GM18526 (cell line): ENCODE results near the gene HEG1.

Source experiments
- POLR2A ChIP-seq: IDR thresholded peaks from 3 replicates; pipeline ENCODE4 v1.6.1; 2011; ENCODE audit not compliant: insufficient read length; ENCODE audit errors: extremely low read depth

The HEG1 gene

DNA sequence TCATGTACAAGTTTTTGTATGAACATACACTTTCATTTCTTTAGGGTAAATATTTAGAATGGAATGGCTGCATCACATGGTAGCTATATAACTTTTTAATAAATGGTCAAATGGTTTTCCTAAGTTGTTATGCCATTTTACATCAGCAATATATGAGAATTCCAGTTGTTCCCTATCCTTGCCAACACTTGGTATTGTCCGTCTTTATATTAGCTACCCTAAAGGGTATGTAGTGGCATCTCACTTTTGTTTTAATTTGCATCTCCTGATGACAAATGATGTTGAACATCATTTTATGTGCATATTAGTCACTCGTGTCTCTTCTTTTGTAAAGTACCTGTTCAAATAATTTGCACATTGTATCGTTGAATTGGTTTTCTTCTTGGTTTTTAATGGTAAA is 118.7 kb downstream of the HEG1 start:
- no peak for TF ChIP-seq POLR2A

DNA sequence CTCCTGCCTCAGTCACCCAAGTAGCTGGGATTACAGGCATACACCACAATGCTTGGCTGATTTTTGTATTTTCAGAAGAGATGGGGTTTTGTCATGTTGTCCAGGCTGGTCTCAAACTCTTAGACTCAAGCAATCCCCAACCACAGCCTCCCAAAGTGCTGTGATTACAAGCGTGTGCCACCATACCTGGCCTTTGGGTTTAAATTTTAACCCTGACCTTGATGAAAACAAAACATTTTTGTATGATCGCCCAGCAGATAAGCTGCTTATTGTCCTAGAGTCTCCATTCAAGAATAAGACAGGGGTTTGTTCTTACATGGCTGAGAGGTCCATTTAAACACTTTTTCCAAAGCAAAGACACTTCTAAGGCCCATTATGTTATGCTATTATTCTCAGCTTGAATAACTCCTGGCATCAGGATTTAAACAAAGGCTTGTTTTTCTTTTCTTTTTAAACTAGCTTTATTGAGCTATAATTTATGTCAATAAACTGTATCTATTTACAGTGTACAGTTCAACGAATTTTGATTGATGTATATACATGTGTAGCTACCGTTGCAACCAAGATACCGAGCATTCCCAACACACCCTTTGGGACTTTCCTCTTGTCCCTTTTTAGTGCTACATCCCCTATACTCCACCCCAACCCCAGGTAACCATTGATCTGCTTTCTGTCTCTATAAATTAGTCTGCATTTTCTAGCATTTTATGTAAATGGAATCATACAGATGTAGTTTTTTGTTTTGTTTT is 119.8 kb downstream of the HEG1 start:
- TF ChIP-seq POLR2A: no peak

DNA sequence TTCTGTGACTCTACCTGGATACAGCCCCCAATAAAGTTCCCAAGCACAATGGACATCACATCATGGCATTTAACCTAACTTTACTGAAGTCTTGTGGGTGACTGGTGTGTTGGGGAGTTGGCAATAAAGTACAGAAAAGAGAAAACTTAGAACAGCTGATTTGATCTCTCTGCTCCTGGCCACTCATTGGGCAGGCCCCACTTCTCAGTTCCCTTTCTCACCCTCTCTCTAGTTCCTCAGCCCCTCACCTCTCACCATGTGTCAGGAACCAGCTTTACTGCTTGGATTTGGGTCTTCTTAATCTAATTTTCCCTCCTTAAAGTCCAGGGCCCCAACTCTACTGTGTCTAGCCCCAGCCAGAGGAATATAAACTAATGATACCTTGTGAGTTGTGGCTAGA is 120.5 kb downstream of the HEG1 start:
- TF ChIP-seq POLR2A: no peak

DNA sequence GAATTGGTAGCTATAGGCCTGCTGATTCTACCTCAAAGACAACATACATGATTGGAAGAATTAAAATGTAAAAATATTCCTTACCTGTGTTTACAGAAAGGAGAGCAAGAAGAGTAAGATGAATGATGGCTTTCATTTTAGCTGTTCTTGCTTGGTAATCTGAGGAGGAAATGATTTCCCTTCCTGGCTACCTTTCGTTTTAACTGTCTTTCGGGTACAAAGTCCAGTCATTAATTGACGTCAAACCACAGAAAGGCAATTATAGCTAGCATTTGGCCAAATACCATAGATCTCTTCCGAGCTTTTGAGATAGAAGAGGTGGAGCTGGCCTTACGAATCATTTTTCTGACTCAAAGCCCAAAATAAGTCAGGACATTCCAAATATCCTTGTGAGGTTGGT is 121.2 kb downstream of the HEG1 start, which contains the start of gene MUC13:
Gene MUC13, minus strand, starts transcription at position 175 of the 400 bp plus-strand sequence. Its CDS starts 39 bp downstream, at position 136.
- TF ChIP-seq POLR2A: no peak

DNA sequence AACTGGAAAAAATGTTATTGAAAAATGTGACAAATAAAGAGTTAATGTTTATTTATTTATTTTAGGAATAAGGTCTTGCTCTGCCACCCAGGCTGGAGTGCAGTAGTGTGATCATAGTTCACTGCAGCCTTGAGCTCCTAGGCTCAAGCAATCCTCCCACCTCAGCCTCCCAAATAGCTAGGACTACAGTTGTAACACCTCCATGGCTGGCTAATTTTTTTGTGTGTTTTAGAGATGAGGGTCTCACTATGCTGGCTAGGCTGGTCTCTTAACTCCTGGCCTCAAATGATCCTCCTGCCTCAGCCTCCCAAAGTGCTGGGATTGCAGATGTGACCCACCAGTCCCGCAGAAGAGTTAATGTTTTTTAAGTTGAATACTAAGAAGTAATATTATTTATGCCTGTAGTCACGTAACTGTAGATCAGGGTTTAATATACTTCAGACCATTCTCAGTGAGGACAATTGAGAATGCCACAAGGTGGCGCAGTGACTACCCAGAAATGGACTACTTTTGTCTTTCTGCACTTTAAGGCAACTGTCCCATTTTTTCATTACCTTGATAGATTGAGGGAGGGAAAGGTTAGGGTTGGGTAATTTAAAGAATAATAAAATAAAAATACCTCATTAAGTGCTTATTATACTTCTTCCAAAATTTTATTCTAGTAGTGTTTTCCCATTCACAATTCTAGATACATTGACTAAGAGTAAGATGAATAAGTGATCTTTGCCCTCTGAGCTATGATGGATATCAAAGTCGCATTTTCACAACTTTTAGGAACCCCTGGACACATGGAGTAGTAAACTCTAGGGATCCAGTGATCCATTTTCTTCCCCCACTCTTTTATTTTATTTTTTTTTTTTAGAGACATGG is 127.2 kb downstream of the HEG1 start:
- TF ChIP-seq POLR2A: no peak

DNA sequence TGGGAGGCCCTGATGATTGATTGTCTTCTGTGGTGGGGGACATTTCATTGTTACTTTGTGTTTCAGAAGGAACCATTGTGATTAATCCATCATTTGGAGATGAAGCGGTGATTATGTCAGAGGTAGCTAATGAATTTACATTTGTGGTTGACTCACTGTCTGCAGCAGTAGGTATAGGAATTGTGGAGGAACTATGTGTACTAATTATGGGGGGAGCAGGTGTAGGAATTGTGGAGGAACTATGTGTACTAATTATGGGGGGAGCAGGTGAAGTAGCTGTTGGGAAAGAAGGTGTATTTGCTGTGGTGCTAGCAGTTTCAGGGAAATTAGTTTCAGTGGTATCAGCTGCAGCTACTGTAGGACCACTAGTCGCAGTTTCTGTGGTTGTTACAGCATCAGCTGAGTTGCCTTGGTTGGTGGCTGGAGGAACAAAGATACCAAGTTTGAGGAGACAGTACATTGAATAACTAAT is 128.2 kb downstream of the HEG1 start:
- no peak for TF ChIP-seq POLR2A

DNA sequence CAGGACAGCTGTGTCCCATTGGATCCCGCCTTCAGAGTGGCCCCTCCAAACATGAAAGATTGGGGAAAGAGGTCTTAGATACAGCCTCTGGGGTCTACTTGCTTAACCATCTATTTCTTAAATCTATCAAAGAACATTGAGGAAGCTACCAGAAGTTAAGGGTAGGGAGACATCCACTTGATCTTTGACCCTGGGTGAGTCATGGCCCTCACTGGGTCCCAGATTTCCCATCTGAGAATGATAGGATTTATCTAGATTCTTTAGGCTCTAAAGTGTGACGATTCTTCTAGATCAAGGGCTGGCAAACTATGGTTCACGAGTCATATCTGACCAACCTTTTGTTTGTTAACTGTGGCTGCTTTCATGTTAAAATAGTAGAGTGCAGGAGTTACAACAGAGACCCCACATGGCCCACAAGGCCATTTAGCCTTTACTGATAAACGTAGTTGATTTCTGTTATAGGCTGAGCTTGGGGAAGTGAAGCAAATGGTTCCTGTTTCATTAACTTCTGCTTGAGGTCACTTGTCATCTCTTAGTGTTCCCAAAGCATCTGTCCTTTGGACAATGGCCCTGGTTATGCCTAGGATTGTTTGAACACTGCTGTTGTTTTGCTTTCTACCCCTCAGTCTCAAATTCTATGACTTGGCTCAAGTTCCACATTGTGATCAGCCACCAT is 129.2 kb downstream of the HEG1 start:
- TF ChIP-seq POLR2A: no peak

DNA sequence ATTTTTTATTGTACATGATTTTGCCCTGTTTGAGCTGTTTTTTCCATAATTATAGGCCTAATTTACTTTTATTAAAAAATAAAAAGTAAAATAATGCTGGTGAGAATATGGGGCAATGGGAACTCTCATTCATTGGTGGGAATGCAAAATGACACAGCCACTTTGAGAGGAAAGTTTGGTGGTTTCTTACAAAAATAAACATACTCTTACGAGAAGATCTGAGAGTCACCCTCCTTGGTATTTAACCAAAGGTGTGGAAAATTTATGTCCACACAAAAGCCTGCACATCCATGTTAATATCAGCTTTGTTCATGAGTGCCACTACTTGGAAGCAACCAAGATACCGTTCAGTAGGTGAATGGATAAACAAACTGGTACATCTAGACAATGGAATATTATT is 131.1 kb downstream of the HEG1 start:
- TF ChIP-seq POLR2A: no peak

DNA sequence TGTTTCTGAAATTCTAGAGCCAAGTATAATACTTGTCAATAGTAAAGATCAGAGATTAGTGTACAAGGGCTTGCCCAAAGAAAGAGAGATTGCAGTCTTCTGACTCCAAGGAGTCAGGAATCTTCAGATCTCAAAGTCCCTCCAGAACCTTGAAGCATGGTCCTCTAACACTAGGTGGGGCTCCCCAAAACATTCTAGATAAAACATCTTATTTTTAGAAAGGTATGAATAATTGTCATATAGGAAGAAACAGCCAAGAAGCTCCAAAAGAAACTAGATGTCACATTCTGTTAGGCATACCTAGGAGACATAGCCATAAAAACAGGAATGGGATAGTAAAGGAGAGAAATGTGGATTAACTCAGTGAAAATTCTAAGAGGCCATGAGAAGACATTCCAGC is 132.0 kb downstream of the HEG1 start:
- no peak for TF ChIP-seq POLR2A

DNA sequence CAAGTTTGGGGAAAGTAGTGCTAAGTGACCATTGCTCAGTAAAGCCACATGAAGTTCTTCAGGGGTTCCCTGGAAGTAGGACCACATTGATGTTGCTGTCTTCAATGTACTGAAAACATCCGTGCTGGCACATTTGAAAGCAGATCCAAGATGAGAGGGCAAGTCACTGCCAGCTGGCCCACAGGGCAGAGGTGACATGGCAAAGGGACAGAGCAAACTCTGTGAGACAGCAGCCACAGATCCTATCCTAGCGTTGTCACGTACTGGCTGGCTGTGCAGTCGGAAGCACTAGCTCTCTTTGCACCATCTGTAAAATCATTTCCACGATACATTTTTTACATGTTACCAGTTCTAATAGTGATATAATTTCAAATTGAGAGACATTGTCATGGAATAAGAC is 135.1 kb downstream of the HEG1 start:
- no peak for TF ChIP-seq POLR2A

DNA sequence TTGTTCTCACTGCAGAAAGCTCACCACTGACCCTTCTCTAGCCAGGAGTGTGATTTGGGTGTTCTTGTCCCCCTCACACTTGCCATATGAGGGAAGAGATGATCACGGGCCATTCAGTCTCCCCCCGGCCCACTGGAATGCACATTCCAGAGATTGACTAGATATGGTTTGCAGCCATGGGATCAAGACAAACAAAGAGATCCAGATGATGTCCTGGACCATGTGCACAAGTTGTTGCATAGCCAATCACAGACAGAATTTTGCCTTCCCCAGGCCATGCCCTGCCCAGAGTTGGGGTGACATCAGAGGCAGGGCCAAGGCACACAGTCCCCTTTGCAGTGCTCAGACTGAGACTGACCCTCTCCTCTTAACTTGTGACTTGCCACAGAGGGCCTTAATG is 136.0 kb downstream of the HEG1 start:
- no peak for TF ChIP-seq POLR2A

DNA sequence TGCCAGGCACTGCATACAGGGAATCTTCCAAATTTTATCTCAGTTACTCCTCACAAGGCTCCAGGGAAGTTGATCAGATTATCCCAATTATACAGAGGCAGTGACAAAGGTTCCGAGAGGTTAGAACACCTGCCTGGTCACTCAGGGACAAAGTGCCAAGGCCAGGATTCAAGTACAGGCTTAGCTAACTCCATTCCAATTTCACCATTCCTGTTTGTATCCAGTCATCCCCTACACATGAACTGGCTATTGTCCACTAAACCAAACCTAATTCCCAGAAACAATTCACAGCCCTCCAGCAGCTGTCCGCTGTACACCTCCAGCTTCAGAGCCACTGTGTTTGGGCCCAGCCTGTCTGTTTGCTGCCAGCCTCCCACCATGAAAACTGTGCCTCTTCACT is 137.3 kb downstream of the HEG1 start:
- no peak for TF ChIP-seq POLR2A

DNA sequence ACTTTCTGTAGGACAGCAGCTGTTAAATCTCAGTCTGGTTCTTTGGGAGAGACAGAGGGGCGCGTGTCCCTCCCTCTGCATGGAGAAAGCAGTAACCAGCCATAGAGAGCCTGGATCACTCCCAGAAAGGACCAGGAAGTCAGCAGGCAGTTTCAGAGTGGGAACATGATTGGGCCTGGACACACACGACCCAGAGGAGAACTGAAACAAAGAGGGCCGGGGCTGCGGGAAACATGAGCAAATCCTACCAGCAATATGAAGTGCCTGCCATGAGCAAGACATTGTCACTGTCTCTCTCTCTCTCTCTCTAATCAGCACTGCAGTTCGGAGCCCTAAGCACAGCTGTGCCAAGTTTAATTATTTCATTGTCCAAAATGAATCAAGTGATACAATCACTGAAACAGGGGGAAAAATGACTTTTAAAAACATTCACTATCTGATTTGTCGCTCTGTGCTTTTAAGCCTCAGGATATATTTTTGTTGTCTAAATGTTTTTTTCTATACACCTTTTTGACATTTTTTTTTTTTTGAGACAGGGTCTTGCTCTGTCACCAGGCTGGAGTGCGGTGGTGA is 138.9 kb downstream of the HEG1 start:
- no peak for TF ChIP-seq POLR2A
